GM12878 (cell line): ENCODE data around the gene PSMC3IP. TPM values are rescaled to one million over a fixed set of nuclear protein-coding genes. Genes with fewer than 3 reads are reported as not detected.

ENCODE experiments used
- ATAC-seq: fragments of 200-7000 bp; cut with Tn5 transposase; 3 replicates; pipeline ENCODE4 v1.9.1; 2020; ENCODE audit warnings: mild to moderate bottlenecking, moderate library complexity
- BruUV-seq: library from RNA; stranded (reverse); fragments of 400-500 nt; replicated peaks from 2 replicates; lab custom pipeline; 2021; lab: Mats Ljungman, UMichigan
- CTCF ChIA-PET: fragments of 300-600 bp; sonication (Branson Sonifier 250); formaldehyde crosslinking; extraction: SDS; loops from one replicate; lab custom pipeline; 2021; ENCODE audit warnings: inconsistent platforms; lab: Yijun Ruan, JAX
- POLR2A ChIA-PET: fragments of 350-600 bp; formaldehyde crosslinking; extraction: SDS; loops from one replicate; lab custom pipeline; 2021; ENCODE audit warnings: inconsistent platforms; lab: Charles Lee
- RAD21 ChIA-PET: fragments of 300-600 bp; sonication (Branson Sonifier 250); formaldehyde crosslinking; loops from one replicate; lab custom pipeline; 2023; ENCODE audit warnings: antibody characterized with exemption; ENCODE audit not compliant: unreplicated experiment; lab: Charles Lee
- SMC1A ChIA-PET: fragments of 300-600 bp; sonication (Branson Sonifier 250); formaldehyde crosslinking; loops from one replicate; lab custom pipeline; 2023; ENCODE audit not compliant: unreplicated experiment, uncharacterized antibody; lab: Charles Lee
- DNase-seq: peaks from one replicate; pipeline ENCODE4 v3.0.0-alpha.2; 2011; ENCODE audit warnings: low read depth, low spot score
- FAIRE-seq: peaks from 3 replicates; lab custom pipeline; 2011; peaks lifted over from hg19 to GRCh38; lab: Jason Lieb, UNC
- H2AFZ ChIP-seq: 2 replicates; pipeline ENCODE4 v1.6.0; 2011; ENCODE audit warnings: low read depth, low read length, control low read depth; ENCODE audit not compliant: control insufficient read depth
- H3K27ac ChIP-seq: 2 replicates; pipeline ENCODE4 v1.5.1; 2011; ENCODE audit warnings: control low read depth; ENCODE audit not compliant: control insufficient read depth, insufficient read depth
- H3K27me3 ChIP-seq, 2 experiments: replicated peaks in 1 of 2; 2 replicates each; pipeline versions ENCODE4 v1.6.0 to v1.6.1; 2011; ENCODE audit warnings: low read length in 1 of 2; ENCODE audit not compliant: control insufficient read depth in 2 of 2, insufficient read depth in 2 of 2
- H3K36me3 ChIP-seq, 2 experiments: 2 replicates each; pipeline ENCODE4 v1.5.1; 2011; ENCODE audit warnings: low read length in 1 of 2; ENCODE audit not compliant: control insufficient read depth in 2 of 2, insufficient read depth in 2 of 2
- H3K4me1 ChIP-seq: 2 replicates; pipeline ENCODE4 v1.6.1; 2011; ENCODE audit warnings: mild to moderate bottlenecking, low read length, moderate library complexity, mixed read lengths; ENCODE audit not compliant: control insufficient read depth, insufficient read depth
- H3K4me2 ChIP-seq: 2 replicates; pipeline ENCODE4 v1.6.0; 2011; ENCODE audit warnings: control low read depth; ENCODE audit not compliant: control insufficient read depth, insufficient read depth
- H3K4me3 ChIP-seq: fragments of 200-600 bp; sonication (generic); 2 replicates; pipeline ENCODE4 v1.5.1; 2016
- H3K79me2 ChIP-seq: 2 replicates; pipeline ENCODE4 v1.6.0; 2011; ENCODE audit warnings: low read length; ENCODE audit not compliant: control insufficient read depth, insufficient read depth
- H3K9ac ChIP-seq: 2 replicates; pipeline ENCODE4 v1.8.0; 2011; ENCODE audit warnings: low read length, control low read depth, mixed read lengths; ENCODE audit not compliant: control insufficient read depth, insufficient read depth
- H3K9me3 ChIP-seq: replicated peaks from 3 replicates; pipeline ENCODE4 v1.5.1; 2011; ENCODE audit warnings: mild to moderate bottlenecking, low read length; ENCODE audit not compliant: control insufficient read depth, insufficient read depth
- H4K20me1 ChIP-seq: 2 replicates; pipeline ENCODE4 v1.6.0; 2011; ENCODE audit not compliant: control insufficient read depth, insufficient read depth
- BACH1 ChIP-seq: fragments of 450-650 bp; IDR thresholded peaks from 2 replicates; pipeline ENCODE4 v1.6.1; 2017; ENCODE audit warnings: mild to moderate bottlenecking, borderline replicate concordance
- BCL11A ChIP-seq: IDR thresholded peaks from 2 replicates; pipeline ENCODE4 v1.6.1; 2011; ENCODE audit warnings: low read depth, low read length
- DPF2 ChIP-seq: fragments of 450-650 bp; IDR thresholded peaks from 2 replicates; pipeline ENCODE4 v1.6.1; 2017; ENCODE audit warnings: mild to moderate bottlenecking
- HDGF ChIP-seq: fragments of 450-650 bp; IDR thresholded peaks from 2 replicates; pipeline ENCODE4 v1.6.1; 2016; ENCODE audit warnings: antibody characterized with exemption
- IKZF1 ChIP-seq: fragments of 450-650 bp; conservative IDR thresholded peaks from 2 replicates; pipeline ENCODE4 v1.6.1; 2017; ENCODE audit warnings: antibody characterized with exemption, mild to moderate bottlenecking
- JUND ChIP-seq: IDR thresholded peaks from 2 replicates; pipeline ENCODE4 v1.6.1; 2012; ENCODE audit warnings: low read depth, mild to moderate bottlenecking, low read length, improper control_type of control experiment, moderate library complexity
- MTA2 ChIP-seq: fragments of 450-650 bp; IDR thresholded peaks from 2 replicates; pipeline ENCODE4 v1.6.1; 2016; ENCODE audit warnings: low read depth, mild to moderate bottlenecking, moderate library complexity
- MYB ChIP-seq: fragments of 150-350 bp; IDR thresholded peaks from 2 replicates; pipeline ENCODE4 v1.6.1; 2014; ENCODE audit warnings: mild to moderate bottlenecking, low read depth, low read length, borderline replicate concordance
- MYC ChIP-seq: IDR thresholded peaks from 2 replicates; pipeline ENCODE4 v1.6.1; 2011; ENCODE audit warnings: mild to moderate bottlenecking, low read length, moderate library complexity, inconsistent platforms; ENCODE audit not compliant: insufficient read depth, insufficient replicate concordance, insufficient read length, severe bottlenecking
- NFIC ChIP-seq: IDR thresholded peaks from 2 replicates; pipeline ENCODE4 v1.6.1; 2012; ENCODE audit warnings: low read depth, mild to moderate bottlenecking, inconsistent platforms, low read length, moderate library complexity
- NKRF ChIP-seq: fragments of 450-650 bp; conservative IDR thresholded peaks from 2 replicates; pipeline ENCODE4 v1.6.1; 2017; ENCODE audit warnings: mild to moderate bottlenecking, moderate library complexity
- PAX5 ChIP-seq: IDR thresholded peaks from 2 replicates; pipeline ENCODE4 v1.6.1; 2011; ENCODE audit warnings: low read depth, low read length, borderline replicate concordance
- RUNX3 ChIP-seq: IDR thresholded peaks from 2 replicates; pipeline ENCODE4 v1.6.1; 2012; ENCODE audit warnings: low read length, inconsistent platforms
- SREBF2 ChIP-seq: IDR thresholded peaks from 2 replicates; pipeline ENCODE4 v1.6.1; 2012; ENCODE audit warnings: mild to moderate bottlenecking, low read length
- STAT3 ChIP-seq: IDR thresholded peaks from 2 replicates; pipeline ENCODE4 v1.6.1; 2011; ENCODE audit warnings: low read depth, low read length, improper control_type of control experiment
- TARDBP ChIP-seq: IDR thresholded peaks from 2 replicates; pipeline ENCODE4 v1.6.1; 2016; ENCODE audit warnings: borderline replicate concordance
- YY1 ChIP-seq: IDR thresholded peaks from 2 replicates; pipeline ENCODE4 v1.6.1; 2011; ENCODE audit warnings: low read depth, mild to moderate bottlenecking, low read length
- ZBED1 ChIP-seq: IDR thresholded peaks from 2 replicates; pipeline ENCODE4 v1.6.1; 2016; ENCODE audit warnings: borderline replicate concordance
- ZNF24 ChIP-seq: fragments of 450-650 bp; IDR thresholded peaks from 2 replicates; pipeline ENCODE4 v1.6.1; 2017; ENCODE audit warnings: antibody characterized with exemption, mild to moderate bottlenecking
- ZNF274 ChIP-seq: IDR thresholded peaks from one replicate; pipeline ENCODE4 v1.8.0; 2011; ENCODE audit not compliant: insufficient read length, insufficient read depth
- ZZZ3 ChIP-seq: IDR thresholded peaks from 2 replicates; pipeline ENCODE4 v1.6.1; 2011; ENCODE audit warnings: low read depth; ENCODE audit not compliant: control insufficient read depth, insufficient read length
- WGBS: methylation state at CpG from one replicate; pipeline ENCODE4 v1.1.6; 2016; ENCODE audit warnings: low lambda C conversion rate; ENCODE audit not compliant: insufficient replicate concordance, insufficient coverage; ENCODE audit errors: missing lambda C conversion rate; 5-methylcytosine and 5-hydroxymethylcytosine counted together
- in situ Hi-C: fragments of 300-500 bp; cut with MboI; formaldehyde crosslinking; loops from 9 replicates; pipeline ENCODE4 v1.14.3; 2018; ENCODE audit warnings: mixed read lengths
- intact Hi-C: fragments of 100-400 bp; cut with micrococcal nuclease; formaldehyde crosslinking; loops from one replicate; pipeline ENCODE4 v1.14.2; 2022; ENCODE audit not compliant: unreplicated experiment
- polyA plus RNA-seq, 11 experiments: library from polyadenylated mRNA; depleted of rRNA in 4 of 11; unstranded in 6 of 11; stranded (reverse) in 5 of 11; fragments of >200 nt; fragmentation: Nextera tagmentation in 4 of 11; fragmentation: Illumina TruSeq in 1 of 11; extraction: Ambion mirVana in 4 of 11; extraction: Trizol in 1 of 11; gene quantifications; 1 replicate in 1 of 11; 2 replicates in 10 of 11; pipeline versions ENCODE4 v1.2.1 to v1.2.3, GENCODE V29; 2011 to 2016; ENCODE audit warnings: inconsistent platforms in 2 of 11, missing spikeins in 2 of 11, low read depth in 1 of 11
- total RNA-seq, 4 experiments: library from RNA; depleted of rRNA in 3 of 4; stranded (reverse); fragments of >200 nt in 3 of 4; fragmentation: Illumina TruSeq in 1 of 4; extraction: Trizol in 1 of 4; gene quantifications; 2 replicates each; pipeline versions ENCODE4 v1.2.1 to v1.2.3, GENCODE V29; 2013 to 2021
- TF ChIP-seq, protein P1 (sequence below): fragments of 450-650 bp; formaldehyde crosslinking; IDR thresholded peaks from 2 replicates; pipeline ENCODE4 v1.5.0; 2022; ENCODE audit warnings: mild to moderate bottlenecking, missing genetic modification characterization

The PSMC3IP gene
- total and polyA plus RNA-seq, 10 of the 15 experiments (the other 5 are each of a cell fraction or from before 2014, with no cell fraction given): 6.8 to 34.5 (median 17.7) TPM

DNA sequence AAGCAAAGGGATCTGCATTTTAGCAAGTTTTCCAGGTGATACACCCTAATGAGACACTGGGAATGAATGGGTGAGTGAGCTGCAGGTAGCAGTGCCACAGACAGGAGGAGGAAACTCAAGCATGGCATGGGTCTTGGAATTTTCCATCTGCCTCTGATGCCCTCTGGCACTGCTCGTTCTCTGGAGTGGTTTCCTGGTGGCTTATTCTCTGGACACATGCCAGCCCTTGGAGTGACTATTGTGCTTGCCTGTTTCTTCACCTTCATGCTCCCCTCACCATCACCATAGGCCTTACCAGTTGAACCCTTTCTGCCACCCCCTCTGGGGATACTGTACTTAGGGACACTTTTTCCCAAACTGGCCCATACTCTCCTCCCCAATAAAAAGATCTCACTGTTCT is 14.0 kb downstream of the PSMC3IP start (continued):
- TF ChIP-seq, protein P1, sequence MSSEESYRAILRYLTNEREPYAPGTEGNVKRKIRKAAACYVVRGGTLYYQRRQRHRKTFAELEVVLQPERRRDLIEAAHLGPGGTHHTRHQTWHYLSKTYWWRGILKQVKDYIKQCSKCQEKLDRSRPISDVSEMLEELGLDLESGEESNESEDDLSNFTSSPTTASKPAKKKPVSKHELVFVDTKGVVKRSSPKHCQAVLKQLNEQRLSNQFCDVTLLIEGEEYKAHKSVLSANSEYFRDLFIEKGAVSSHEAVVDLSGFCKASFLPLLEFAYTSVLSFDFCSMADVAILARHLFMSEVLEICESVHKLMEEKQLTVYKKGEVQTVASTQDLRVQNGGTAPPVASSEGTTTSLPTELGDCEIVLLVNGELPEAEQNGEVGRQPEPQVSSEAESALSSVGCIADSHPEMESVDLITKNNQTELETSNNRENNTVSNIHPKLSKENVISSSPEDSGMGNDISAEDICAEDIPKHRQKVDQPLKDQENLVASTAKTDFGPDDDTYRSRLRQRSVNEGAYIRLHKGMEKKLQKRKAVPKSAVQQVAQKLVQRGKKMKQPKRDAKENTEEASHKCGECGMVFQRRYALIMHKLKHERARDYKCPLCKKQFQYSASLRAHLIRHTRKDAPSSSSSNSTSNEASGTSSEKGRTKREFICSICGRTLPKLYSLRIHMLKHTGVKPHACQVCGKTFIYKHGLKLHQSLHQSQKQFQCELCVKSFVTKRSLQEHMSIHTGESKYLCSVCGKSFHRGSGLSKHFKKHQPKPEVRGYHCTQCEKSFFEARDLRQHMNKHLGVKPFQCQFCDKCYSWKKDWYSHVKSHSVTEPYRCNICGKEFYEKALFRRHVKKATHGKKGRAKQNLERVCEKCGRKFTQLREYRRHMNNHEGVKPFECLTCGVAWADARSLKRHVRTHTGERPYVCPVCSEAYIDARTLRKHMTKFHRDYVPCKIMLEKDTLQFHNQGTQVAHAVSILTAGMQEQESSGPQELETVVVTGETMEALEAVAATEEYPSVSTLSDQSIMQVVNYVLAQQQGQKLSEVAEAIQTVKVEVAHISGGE (CRISPR knock-in tag): no peak
- TF ChIP-seq ZZZ3: no peak
- no peak for TF ChIP-seq ZBED1
- no peak for TF ChIP-seq MYC
- no peak for TF ChIP-seq BACH1
- no peak for TF ChIP-seq ZNF24
- TF ChIP-seq ZNF274: no peak
- TF ChIP-seq STAT3: no peak

DNA sequence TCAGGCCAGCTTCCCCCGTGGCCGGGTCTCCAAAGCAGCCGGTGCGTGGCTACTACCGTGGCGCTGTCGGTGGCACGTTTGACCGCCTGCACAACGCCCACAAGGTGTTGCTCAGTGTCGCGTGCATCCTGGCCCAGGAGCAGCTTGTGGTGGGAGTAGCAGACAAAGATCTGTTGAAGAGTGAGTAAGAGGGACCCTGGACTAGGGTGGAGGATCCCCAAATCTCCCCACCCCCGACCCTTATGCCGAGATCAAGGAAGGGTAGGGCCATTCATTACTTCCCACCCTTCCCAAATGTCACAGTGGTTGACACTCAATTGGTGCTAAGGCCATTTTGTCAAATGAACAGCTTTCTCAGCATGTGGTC is 14.4 kb downstream of the PSMC3IP start:
- intact Hi-C loops (no loop called here), in situ Hi-C loops (no loop called here)
- H3K4me1 ChIP-seq: peaks cover 21% of the 10 kb centered on the region
- ChIA-PET RAD21 (interaction anchor here (0.6 to 1.2 kb wide), 2 partner anchors 16 to 149 kb away, joined by 3 read pairs; no protein-coding TSS in a partner anchor), POLR2A (interaction anchor here (0.6 to 2.5 kb wide), 2 partner anchors 42 to 46 kb away, joined by 6 to 8 read pairs; partner anchors contain the start of genes RETREG3 and TUBG1), SMC1A (interaction anchor here (0.6 kb wide), 1 partner anchor 450 kb away, joined by 3 read pairs; no protein-coding TSS in a partner anchor), CTCF (interaction anchor here (0.7 to 1.4 kb wide), 5 partner anchors 14 to 444 kb away, joined by 3 to 6 read pairs (median 4); partner anchors contain the start of gene PSMC3IP)
- peak overlapping the region; percentile 98 for H3K9ac ChIP-seq
- no peaks in the 10 kb centered on the region for H4K20me1 ChIP-seq
- no peak overlapping the region for H2AFZ ChIP-seq
- no TSS peak for BruUV-seq
- H3K4me3 ChIP-seq: peak overlapping the region; percentile 76
- WGBS: 1% methylated on average over 14 of the region's 14 CpGs
- peak overlapping the region; percentile 100 for H3K4me2 ChIP-seq
- ATAC-seq (no peak), FAIRE-seq (peak; percentile 65), DNase-seq (no peak)
- peaks cover 46% of the 10 kb centered on the region for H3K79me2 ChIP-seq
- peaks cover 12 to 19% of the 10 kb centered on the region in 2 experiments; a peak in 3 of 4 replicates for H3K36me3 ChIP-seq
- no peaks in the 10 kb centered on the region for H3K9me3 ChIP-seq
- no peaks in the 10 kb centered on the region for H3K27me3 ChIP-seq
- peak overlapping the region; percentile 93 for H3K27ac ChIP-seq
- TF ChIP-seq BCL11A (no peak), MYB (no peak), NKRF (no peak), TARDBP (no peak), MTA2 (no peak), JUND (no peak), IKZF1 (no peak), BACH1 (no peak), SREBF2 (no peak), RUNX3 (peak; percentile 52), PAX5 (peak; percentile 52; the same call in 1 of the 2 replicates), NFIC (no peak), DPF2 (no peak), HDGF (no peak), ZNF274 (no peak), YY1 (0 out of 2 replicates have a peak, but pooled peaks have one; percentile 9)
